GDM1 (cell line): Measurements from ENCODE around the gene CIDEB.

Source experiments
- DNase-seq: peaks from one replicate; lab custom pipeline; 2025; lab: John Stamatoyannopoulos, UW

Gene CIDEB

DNA sequence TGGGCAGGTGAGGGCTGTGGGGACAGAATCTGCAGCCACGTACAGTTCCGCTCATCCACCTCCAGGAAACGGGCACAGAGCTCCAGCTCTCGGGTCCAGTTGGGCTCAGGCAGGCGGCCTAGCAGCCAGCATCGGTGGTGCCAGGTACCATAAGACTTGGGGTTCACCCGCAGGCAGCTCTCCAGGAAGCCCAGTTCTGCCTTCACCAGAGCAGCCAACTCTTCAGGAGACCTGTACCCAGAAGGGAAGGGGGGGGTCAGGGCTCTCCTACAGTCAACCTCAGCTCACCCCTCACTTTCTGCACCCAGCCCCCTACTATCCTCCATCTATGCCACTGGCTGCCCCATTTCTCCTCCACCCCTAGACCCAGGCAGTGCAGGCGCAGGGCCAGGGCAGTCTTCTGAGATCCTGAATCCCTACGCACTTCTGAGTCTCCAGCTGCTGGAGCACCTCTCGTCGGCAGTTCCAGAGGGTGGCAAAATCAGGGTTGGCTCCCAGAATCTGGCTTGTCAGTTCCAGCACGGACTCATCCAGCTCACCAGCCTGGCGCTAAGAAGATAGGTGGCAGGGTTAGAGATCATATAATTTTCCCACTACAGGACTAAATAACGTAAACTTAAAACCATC lies 37.8 kb downstream of the CIDEB start:
- DNase-seq, result no peak

DNA sequence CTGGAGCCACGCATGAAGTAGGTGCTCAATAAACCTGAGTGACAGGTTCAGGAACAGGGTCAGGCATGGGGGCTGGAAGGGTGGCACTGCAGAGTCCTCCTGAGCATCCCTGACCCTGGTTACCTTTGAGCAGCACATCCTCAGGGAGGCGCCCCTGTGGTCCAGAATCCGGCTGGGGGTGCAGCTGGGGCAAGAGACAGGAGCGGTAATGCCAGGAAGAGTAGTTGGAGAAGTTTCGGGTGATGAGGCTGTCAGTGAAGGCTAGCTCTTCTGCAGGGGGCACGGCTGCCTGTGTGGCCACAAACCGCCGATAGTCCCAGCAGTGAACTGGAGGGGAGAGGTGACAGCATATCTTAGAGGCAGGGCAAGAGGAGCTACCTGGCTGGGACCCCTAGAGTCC lies 38.4 kb downstream of the CIDEB start:
- no peak for DNase-seq

DNA sequence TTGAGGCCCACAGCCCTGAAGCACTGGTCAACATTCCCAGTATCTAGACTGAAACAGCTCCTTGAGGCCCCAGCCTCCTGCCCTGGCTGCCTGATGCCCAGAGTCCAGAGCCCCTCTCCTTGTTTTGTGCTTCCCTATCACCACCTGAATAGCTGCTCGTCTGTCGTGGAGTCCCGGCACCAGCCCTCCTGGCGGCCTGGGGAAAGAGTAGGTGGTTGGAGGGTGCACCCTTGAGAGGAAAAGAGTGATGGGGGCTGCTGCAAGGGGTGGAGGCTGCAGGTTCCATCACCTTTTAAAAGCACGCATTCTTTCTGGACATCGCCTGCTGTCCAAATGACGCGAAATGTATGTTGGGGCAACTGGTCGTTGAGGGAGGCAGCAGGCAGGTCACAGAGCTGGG lies 39.6 kb downstream of the CIDEB start:
- no peak for DNase-seq

DNA sequence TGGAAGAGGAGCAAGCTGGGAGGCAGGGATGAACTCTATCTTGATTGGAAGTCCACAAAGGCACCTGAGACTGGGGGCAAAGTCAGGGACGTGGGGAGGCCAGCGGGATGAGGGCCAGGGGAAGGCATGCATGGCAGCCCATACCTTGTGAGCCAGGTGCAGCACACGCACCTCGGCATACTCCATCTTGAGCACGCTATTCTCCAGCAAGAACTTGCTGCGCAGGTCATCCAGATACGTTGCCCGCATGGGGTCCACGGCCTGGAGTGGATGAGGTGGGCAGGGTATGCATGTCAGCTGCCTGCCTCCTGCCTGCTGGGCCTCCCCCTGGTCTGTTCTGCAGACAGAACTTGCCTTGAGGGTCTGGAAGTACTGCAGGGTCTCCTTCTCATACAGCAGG lies 40.3 kb downstream of the CIDEB start:
- DNase-seq, result no peak

DNA sequence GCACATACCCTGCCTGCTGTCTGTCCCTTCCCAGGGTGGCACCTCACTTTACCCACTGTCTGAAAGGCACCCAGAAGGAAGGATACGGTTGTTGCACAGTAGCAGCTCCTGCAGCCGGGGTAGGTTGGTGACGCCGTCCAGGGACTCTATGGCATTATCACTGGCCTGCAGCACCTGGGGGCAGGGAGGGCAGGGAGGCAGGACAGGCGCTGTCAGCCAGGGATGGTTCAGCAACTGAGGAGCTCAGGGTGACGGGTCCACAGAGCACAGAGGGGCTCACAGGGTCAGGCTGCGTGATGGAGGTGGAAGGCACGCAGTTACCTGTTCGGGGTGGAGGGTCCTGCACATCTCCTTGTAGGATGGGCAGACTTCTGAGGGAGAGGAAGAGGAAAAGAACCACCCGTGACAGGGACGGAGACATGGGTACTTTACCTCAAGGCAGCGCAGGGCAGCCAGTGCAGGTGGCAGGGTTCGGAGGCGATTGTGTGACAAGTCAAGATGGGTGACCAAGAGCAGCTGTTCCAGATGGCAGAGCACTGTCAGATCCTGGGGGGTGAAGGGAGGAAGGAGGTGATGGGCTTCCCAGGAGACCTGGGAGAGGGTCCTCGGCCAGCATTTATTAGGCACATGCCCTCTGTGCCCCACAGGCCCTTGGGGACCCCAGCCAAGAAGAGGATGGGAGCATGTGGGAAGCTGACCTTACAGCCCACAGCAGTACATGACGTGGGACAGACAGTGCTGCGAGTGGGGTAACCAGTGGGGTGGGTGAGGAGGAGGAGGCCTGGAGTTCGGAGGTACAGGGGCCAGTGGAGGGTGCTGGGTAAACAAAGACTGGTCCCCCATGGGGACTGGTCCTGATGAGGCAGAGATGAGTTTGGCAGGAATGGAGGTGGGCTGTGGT lies 41.2 kb downstream of the CIDEB start:
- DNase-seq, result no peak

DNA sequence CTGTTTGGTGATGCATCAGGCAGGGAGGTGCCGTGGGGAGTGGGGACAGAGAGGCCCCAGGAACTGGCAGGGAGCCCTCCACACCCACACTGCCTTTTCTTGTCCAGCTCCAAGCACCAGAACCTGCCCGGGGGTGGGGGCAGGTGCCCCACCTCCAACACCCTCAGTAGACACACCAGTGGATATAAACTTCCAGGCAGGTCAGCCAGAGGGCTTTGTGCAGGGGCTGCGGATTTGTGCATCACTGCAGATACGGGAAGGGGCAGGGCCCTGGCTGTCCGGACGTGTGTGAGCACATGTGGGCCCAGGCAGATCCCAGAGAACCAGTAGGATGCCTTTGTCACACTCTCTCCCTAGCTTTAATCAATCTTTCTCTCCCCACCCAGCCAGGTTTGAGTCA lies 43.5 kb downstream of the CIDEB start:
- no peak for DNase-seq

DNA sequence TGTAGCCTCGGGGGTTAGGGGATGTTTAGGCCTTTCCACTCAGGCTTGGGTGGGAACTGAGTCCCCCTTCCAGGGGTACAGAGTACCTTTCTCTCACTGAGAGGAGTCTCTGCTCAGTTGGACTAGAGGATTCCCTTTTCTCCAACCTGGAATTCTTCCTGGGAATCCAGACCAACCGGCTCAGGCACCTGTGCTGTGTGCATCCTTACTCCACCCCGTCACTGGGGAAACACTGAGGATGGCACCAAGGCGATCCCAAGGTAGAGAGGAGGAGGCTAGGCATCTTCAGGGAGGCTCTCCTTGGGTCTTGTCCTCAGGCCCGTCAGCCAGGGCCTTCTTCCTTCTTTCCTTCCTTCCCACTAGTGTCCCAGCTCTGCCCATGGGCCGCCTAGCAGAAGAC lies 43.9 kb downstream of the CIDEB start:
- DNase-seq, result no peak

DNA sequence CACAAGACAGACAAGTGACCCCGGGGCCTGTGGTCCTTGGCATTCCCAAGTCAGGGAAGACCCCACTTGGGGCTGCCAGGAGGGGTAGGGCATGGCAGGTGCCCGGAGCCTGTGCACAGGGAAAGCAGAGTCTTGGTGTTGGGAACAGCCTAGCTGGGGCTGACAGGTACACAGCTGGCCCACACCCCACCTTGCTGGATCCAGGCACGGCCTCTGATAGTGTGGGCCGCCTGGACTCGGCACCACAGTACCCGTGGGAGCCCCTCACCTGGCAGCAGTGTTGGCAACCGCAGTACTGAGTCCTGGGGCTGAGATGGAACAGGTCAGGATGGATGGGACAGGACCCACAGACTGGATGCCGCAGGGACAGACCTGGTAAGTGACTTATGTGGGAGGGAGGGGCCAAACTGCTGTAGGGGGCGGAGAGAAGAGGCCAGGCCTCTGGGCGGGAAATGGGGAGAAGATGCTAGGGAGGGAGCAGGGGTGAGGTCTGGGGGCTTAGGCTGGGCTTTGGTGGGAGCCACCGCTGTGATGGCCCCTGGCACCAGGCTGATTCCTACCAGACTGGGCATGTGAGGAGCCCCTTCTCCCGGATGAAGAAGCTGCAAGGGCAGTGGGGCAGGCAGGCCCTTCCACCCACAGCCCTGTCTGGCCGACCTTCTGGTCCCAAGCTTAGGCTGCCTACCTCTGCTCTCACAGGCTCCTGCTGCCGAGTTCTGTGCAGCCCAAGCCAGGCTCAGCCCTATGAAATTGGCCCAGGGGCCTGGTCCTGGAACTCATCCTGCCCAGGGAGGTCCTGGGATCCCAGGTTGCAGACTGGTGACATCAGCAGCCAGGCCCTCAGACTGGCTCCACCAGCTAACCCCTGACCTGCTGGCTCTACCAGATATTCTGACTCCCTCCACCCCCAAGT lies 44.7 kb downstream of the CIDEB start, which contains the start of gene TGM1:
Gene TGM1, minus strand, starts transcription at position 357 of the 913 bp plus-strand sequence. CDS start 825 bp downstream, outside the sequence.
- no peak for DNase-seq

DNA sequence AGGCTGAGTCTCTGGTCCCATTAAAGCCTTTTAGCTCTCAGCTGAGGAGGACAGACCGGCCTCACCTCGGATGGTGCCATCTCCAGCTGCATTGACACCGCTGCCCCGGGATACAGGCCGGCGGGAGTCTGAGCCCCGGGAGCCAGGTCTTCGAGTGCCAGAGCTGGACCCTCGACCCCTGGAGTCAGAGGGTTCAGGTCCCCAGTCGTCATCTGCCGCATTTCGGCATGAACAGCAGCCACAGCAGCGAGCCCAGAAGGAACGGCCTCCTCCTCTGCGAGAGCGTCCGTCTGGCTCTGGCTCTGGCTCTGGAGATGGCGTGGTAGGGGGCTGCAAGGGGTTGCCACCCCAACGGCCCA lies 45.8 kb downstream of the CIDEB start:
- no peak for DNase-seq

DNA sequence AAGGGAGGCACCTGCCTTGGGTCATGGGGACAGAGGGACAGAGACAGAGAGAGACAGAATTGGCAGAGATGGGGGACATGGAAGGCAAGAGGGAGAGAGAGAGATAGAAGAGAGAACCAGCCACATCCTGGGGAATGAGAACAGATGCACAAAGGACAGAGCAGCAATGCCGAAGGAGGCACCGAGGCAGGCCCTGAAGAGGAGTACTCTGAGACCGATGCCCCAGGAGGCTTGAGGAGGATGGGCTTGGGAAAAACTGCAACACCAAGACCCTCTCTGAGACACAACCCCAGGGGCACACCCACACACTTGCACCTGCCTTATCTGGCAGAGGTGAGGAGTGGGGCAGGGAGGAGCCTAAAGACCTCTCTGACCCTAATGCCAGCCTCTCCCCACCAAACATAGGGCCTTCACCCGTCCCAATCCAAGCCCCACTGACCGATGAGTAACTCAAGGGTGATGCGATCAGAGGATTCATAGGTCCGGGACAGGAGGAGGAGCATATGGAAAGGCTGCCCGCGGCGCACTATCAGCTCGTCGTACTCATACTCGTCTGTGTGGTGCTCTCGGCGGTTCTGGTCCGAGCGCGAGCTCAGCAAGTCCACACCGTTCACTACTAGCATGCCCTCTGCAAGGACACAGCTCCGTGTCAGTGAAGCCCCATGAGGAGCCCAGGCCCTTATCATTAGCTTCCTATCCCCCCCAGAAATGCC lies 46.4 kb downstream of the CIDEB start:
- DNase-seq, result no peak

DNA sequence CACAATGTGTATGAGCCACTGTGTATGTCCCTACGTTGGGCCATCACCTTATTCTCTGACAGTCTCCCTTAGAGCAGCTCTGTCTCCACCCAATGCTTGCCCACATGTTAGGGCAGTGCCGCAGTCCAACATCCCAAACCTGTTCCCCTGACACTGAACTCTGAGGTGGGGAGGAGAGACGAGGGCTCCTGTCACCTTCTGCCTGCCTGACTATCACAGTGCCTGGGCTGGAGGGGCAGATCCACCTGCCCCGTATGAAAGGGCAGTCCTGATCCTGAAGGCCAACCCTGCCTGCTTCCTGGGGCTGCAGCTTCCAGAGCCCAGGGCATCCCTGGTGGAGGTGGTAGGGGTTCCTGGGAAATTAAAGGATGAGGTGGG lies 47.0 kb downstream of the CIDEB start:
- no peak for DNase-seq

DNA sequence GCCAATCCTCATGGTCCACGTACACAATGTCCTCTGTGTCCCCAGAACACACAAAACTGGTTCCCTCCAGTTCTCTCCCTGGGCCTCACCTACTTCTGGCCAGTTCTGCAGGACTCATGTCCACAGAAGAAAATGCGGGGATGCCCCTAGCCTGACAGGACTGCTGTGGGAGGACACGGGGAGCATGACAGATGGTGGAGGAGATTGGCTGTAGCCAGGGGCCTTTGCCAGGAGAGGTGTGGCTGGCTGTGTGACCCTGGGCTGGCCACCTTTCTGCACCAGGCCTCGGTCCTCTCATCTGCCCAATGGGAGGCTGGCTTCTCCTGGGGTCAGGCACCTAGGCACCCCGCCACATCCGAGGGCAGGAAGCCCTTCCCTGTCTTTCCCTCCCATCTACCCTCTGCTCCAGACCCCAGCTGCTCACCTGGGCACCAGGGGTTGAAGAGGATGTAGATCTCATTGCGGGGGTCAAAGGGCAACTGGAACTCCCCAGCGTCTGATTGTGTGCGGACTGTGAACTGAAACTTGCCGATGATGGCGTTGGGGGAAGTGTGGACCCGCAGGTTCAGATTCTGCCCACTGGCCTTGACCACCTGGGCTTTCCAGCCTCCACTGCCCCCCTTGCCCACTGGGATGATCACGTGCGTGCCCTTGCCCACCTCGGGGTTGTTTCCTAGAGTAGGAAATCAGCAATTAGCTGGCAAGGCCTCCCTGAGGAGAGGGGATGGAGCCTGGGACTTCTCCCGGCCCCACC lies 47.6 kb downstream of the CIDEB start:
- no peak for DNase-seq

DNA sequence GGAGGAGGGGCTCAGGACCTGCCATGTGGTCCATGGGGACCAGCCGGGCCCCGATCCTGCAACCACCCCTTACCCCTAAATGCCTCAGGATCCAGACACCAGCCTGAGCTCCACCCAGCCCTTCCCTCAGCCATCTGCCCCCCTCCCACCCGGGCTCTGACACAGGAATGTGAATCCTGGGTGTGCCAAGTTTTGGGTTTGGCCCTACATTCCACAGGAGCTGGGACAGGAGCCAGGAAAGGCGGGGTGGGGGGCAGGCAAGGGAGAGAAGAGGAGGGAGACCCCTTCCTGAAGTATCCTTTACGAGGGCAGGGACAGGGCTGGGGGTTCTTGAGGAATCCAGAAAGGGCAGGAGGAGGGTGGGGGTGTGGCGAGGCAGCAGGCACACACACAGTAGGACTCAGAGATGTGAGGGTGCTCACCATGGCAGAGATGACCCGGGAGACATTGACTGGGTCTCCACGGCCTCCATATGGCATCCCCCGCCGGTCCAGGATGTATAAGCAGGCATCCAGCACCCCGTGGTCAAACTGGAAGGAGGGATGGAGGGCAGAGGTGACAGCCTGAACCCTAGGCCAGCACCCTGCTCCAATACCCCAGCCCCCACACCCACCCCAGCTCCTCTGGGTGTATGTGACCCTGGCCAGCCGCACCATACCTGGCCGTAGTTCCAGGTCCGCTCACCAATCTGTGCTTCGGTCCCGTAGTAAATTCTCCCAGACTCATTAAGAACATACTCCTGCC lies 48.3 kb downstream of the CIDEB start:
- no peak for DNase-seq

DNA sequence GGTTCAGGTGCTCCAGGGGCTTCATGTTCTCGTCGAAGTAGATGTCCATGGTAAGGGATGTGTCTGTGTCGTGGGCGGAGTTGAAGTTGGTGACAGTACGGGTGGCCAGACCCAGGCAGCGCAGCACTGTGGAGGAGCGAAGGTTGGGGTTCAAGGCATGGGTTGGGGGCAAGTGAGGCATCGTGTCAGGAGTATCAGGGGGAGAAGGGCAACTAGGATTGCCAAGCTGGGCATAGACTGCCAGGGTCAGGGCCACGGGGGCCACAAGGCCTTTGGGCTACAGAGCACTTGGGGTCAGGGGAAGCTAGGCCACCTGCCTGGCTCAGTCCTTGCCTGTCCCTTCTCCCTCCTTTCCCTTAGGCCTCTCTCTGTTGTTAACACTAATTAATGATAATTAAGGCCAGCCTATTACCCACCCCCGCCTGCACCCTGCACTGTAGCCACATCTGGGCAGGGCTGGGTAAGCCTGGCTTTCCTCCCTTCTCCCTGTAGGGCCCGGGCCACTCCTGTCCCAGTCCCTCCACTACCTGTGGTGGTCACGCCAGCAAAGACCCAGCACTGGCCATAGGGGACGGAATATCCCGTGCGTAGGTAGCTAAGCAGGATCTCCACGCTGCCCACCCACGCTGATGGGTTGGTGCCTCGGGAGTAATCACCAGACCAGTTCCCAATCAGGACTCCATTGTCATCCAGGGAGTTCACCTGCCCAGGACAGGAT lies 49.1 kb downstream of the CIDEB start:
- DNase-seq, result no peak

DNA sequence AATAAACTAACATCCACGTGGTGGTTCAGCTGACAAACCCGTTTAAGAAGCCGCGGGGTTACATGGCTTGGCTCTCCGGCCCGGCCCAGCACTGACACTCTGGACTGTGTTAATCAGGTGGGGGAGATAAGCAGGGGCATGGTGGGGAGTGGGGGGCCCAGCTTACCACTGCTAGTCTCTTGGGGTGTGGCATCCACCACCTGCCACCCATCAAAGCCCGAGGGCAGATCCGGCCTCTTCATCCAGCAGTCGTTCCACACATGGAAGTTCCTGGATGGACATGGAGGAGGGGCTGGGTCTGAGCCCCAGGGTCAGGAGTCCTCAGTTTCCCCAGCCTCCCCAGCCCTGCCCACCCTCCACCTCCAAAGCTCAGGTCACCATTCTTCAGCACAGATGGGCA lies 49.7 kb downstream of the CIDEB start:
- no peak for DNase-seq

DNA sequence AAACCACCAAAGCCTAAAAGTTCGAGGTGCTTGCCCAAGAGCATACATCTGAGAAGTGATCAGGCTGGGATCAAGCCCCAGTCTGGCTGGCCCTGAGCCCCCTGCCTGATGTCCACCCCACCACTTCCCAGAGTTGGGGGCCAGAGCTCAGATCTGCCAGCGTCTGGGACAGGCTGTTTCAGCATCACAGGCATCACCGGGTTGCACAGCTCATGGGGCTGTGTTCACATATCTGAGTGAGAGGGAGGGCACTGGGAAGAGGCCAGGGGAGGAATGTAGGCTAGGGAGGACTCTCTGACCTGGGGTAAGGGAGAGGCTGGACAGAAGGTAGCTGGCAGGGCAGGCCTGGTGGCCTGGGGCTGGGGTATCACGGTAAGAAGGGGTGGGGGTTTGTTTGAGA lies 50.8 kb downstream of the CIDEB start:
- no peak for DNase-seq

DNA sequence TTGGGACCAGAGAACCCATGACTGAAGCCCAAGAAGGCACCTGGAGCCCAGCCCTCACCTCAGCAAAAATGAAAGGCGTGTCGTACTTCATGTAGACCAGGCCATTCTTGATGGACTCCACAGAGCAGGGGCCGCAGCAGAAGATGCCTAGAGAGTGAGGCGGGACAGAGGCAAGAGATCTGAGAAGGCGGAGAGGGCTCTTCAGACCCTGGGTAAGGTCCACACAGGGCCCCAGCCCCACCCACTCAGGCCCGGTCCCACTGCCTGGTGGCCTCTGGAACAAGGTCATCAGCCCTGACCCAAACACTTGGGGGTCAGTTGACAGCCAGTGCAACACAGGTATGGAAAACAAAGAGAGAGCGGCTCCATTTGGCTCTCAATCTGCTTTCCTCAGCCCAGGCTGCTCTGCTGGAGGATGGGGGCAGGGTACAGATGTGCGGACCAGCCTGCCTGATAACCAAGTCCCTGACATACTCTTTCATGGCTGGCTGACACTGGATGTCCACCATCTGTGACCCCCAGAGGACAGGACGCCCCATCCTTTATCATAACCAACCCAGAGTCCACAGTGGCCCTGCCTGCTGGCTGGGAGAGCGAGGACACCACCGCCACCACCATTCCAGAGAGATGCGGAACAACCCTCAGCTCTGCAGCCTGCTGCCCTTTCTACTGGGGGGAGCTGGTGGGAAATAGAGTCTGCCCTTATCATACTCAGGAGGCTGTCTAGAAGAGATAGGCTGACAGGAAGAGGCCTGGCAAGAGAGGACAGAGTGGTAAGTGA lies 51.7 kb downstream of the CIDEB start:
- DNase-seq, result no peak

DNA sequence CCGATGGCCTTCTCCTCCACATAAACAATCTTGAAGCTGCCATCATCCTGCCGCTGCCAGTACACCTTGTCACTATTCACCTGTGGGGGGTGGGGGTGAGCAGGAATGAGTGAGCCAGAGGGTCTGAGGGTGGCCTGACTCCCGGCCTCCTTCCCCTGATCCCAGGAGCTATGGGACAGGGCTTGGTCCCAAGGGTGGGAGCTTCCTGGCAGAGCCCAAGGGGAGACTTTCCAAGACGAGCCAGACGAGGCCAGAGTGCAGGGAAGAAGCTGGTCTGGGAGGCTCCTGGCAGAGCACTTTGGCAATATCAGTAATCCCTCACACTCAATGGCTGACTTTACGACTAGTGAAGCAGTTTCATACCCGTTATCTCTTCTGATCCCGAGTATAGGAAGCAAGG lies 52.3 kb downstream of the CIDEB start:
- no peak for DNase-seq
